GM23338 (cell line): ENCODE data around the gene STEEP1. TPM values are rescaled to one million over a fixed set of nuclear protein-coding genes. Genes with fewer than 3 reads are reported as not detected.

Experiments
- ATAC-seq: fragments of 200-7000 bp; cut with Tn5 transposase; 3 replicates; pipeline ENCODE4 v1.9.1; 2020
- DNase-seq: peaks from one replicate; pipeline ENCODE4 v3.0.0-alpha.2; 2015; ENCODE audit warnings: low spot score
- H2AFZ ChIP-seq: fragments of 200-600 bp; sonication (generic); 2 replicates; pipeline ENCODE4 v1.8.0; 2016; ENCODE audit warnings: antibody characterized with exemption, mild to moderate bottlenecking, moderate library complexity
- H3F3A ChIP-seq: fragments of 200-600 bp; sonication (generic); replicated peaks from 2 replicates; pipeline ENCODE4 v1.8.0; 2017; ENCODE audit warnings: antibody characterized with exemption, mixed run types, low read depth
- H3K27ac ChIP-seq: fragments of 200-600 bp; sonication (generic); 2 replicates; pipeline ENCODE4 v1.6.1; 2016; ENCODE audit warnings: low read depth
- H3K27me3 ChIP-seq: fragments of 200-600 bp; sonication (generic); 2 replicates; pipeline ENCODE4 v1.8.0; 2016; ENCODE audit warnings: mild to moderate bottlenecking, mixed run types, moderate library complexity; ENCODE audit not compliant: insufficient read depth
- H3K36me3 ChIP-seq: fragments of 200-600 bp; sonication (generic); 2 replicates; pipeline ENCODE4 v1.8.0; 2016; ENCODE audit warnings: mild to moderate bottlenecking; ENCODE audit not compliant: insufficient read depth
- H3K4me1 ChIP-seq: fragments of 200-600 bp; sonication (generic); 2 replicates; pipeline ENCODE4 v1.8.0; 2016; ENCODE audit warnings: mild to moderate bottlenecking, moderate library complexity; ENCODE audit not compliant: insufficient read depth
- H3K4me2 ChIP-seq: fragments of 200-600 bp; sonication (generic); 2 replicates; pipeline ENCODE4 v1.7.1; 2017; ENCODE audit warnings: mixed run types
- H3K4me3 ChIP-seq: fragments of 200-600 bp; sonication (generic); 2 replicates; pipeline ENCODE4 v1.6.1; 2016; ENCODE audit warnings: mixed run types
- H3K79me2 ChIP-seq: fragments of 200-600 bp; sonication (generic); replicated peaks from 2 replicates; pipeline ENCODE4 v1.8.0; 2017; ENCODE audit warnings: mild to moderate bottlenecking; ENCODE audit not compliant: insufficient read depth
- H3K9me2 ChIP-seq: fragments of 200-600 bp; sonication (generic); 2 replicates; pipeline ENCODE4 v1.8.0; 2017; ENCODE audit not compliant: insufficient read depth
- H4K20me1 ChIP-seq: fragments of 200-600 bp; sonication (generic); replicated peaks from 2 replicates; pipeline ENCODE4 v1.8.0; 2017; ENCODE audit warnings: mild to moderate bottlenecking; ENCODE audit not compliant: insufficient read depth
- H3K27ac Mint-ChIP-seq: 2 replicates; pipeline ENCODE4 v1.8.0; 2020; ENCODE audit warnings: inconsistent platforms, mild to moderate bottlenecking, moderate library complexity, mixed read lengths
- H3K27me3 Mint-ChIP-seq: 3 replicates; pipeline ENCODE4 v1.8.0; 2022; ENCODE audit warnings: low read depth, mild to moderate bottlenecking, moderate library complexity, mixed read lengths, inconsistent platforms; ENCODE audit not compliant: insufficient read depth, poor library complexity
- H3K36me3 Mint-ChIP-seq: 3 replicates; pipeline ENCODE4 v1.8.0; 2021; ENCODE audit warnings: low read depth, mild to moderate bottlenecking, inconsistent platforms, moderate library complexity, mixed read lengths
- H3K4me1 Mint-ChIP-seq: 3 replicates; pipeline ENCODE4 v1.8.0; 2020; ENCODE audit warnings: mild to moderate bottlenecking, inconsistent platforms, mixed read lengths
- H3K4me3 Mint-ChIP-seq: 3 replicates; pipeline ENCODE4 v1.8.0; 2021; ENCODE audit warnings: moderate library complexity, mild to moderate bottlenecking, inconsistent platforms, mixed read lengths
- H3K9me3 Mint-ChIP-seq: 3 replicates; pipeline ENCODE4 v1.8.0; 2020; ENCODE audit warnings: moderate library complexity, mild to moderate bottlenecking, inconsistent platforms, mixed read lengths
- CREB1 ChIP-seq: fragments of 250-450 bp; sonication (Bioruptor Pico); IDR thresholded peaks from 2 replicates; pipeline ENCODE4 v1.5.0; 2020; ENCODE audit warnings: low read depth, mild to moderate bottlenecking, moderate library complexity
- CTCF ChIP-seq, 2 experiments: fragments of 200-600 bp in 1 of 2; sonication (generic) in 1 of 2; conservative IDR thresholded peaks; 2 replicates each; pipeline versions ENCODE4 v1.5.1 to v1.6.1; 2016 to 2017; ENCODE audit warnings: antibody characterized with exemption in 2 of 2, low read depth in 2 of 2, mild to moderate bottlenecking in 2 of 2, moderate library complexity in 1 of 2
- ETS1 ChIP-seq: IDR thresholded peaks from 2 replicates; pipeline ENCODE4 v1.6.1; 2016; ENCODE audit warnings: antibody characterized with exemption
- EZH2 ChIP-seq: fragments of 200-600 bp; sonication (generic); IDR thresholded peaks from one replicate; pipeline ENCODE4 v1.8.0; 2017; ENCODE audit warnings: antibody characterized with exemption, mild to moderate bottlenecking, low read depth; ENCODE audit not compliant: unreplicated experiment
- EZH2phosphoT487 ChIP-seq: fragments of 200-600 bp; sonication (generic); IDR thresholded peaks from one replicate; pipeline ENCODE4 v1.8.1; 2018; ENCODE audit warnings: antibody characterized with exemption; ENCODE audit not compliant: unreplicated experiment
- JUNB ChIP-seq: IDR thresholded peaks from one replicate; pipeline ENCODE4 v1.6.1; 2016; ENCODE audit warnings: antibody characterized with exemption; ENCODE audit not compliant: unreplicated experiment
- NANOG ChIP-seq: IDR thresholded peaks from 2 replicates; pipeline ENCODE4 v1.6.1; 2016; ENCODE audit warnings: antibody characterized with exemption, borderline replicate concordance
- POLR2AphosphoS5 ChIP-seq: IDR thresholded peaks from 2 replicates; pipeline ENCODE4 v1.6.1; 2016; ENCODE audit warnings: antibody characterized with exemption, low read depth
- REST ChIP-seq: IDR thresholded peaks from one replicate; pipeline ENCODE4 v1.6.1; 2018; ENCODE audit warnings: antibody characterized with exemption; ENCODE audit not compliant: unreplicated experiment
- STAT1 ChIP-seq: IDR thresholded peaks from one replicate; pipeline ENCODE4 v1.6.1; 2016; ENCODE audit warnings: antibody characterized with exemption; ENCODE audit not compliant: unreplicated experiment
- ZNF114 ChIP-seq: fragments of 250-450 bp; sonication (Bioruptor Pico); IDR thresholded peaks from 2 replicates; pipeline ENCODE4 v1.5.0; 2020; ENCODE audit warnings: mild to moderate bottlenecking, moderate library complexity
- ZNF331 ChIP-seq: fragments of 250-450 bp; sonication (Bioruptor Pico); IDR thresholded peaks from 2 replicates; pipeline ENCODE4 v1.5.0; 2020; ENCODE audit warnings: low read depth, mild to moderate bottlenecking, moderate library complexity
- ZNF462 ChIP-seq: fragments of 250-450 bp; sonication (Bioruptor Pico); IDR thresholded peaks from 2 replicates; pipeline ENCODE4 v1.5.0; 2020; ENCODE audit warnings: mild to moderate bottlenecking, moderate library complexity
- polyA plus RNA-seq: library from polyadenylated mRNA; unstranded; fragments of >200 nt; fragmentation: Nextera tagmentation; extraction: Ambion mirVana; gene quantifications from 2 replicates; pipeline ENCODE4 v1.2.1, GENCODE V29; 2016
- total RNA-seq: library from RNA; depleted of rRNA; stranded (reverse); fragments of >200 nt; shearing (Covaris generic); gene quantifications from 2 replicates; pipeline ENCODE4 v1.2.3, GENCODE V29; 2014

STEEP1 gene
- total and polyA plus RNA-seq, 2 experiments from 2014 or later: 16.6 to 42.3 TPM

- no peak overlapping the region for H2AFZ ChIP-seq
- H3K4me3 Mint-ChIP-seq: no peak overlapping the region
- H4K20me1 ChIP-seq: no peaks in the 10 kb centered on the region
- H3K4me1 Mint-ChIP-seq: peaks cover 4% of the 10 kb centered on the region; the same call in 2 of the 3 replicates
- H3K4me2 ChIP-seq: no peak overlapping the region
- H3K4me1 ChIP-seq: no peaks in the 10 kb centered on the region
- peaks cover 2% of the 10 kb centered on the region for H3K27me3 Mint-ChIP-seq
- no peak overlapping the region for H3K4me3 ChIP-seq
- ATAC-seq: no peak
- no peaks in the 10 kb centered on the region for H3K36me3 Mint-ChIP-seq
- no peak overlapping the region for H3K27ac ChIP-seq
- no peak overlapping the region for H3K27ac Mint-ChIP-seq
- DNase-seq: no peak
- H3K27me3 ChIP-seq: no peaks in the 10 kb centered on the region
- H3K36me3 ChIP-seq: no peaks in the 10 kb centered on the region
- H3K9me2 ChIP-seq: no peaks in the 10 kb centered on the region
- no peaks in the 10 kb centered on the region for H3K79me2 ChIP-seq
- TF ChIP-seq EZH2phosphoT487 (no peak), REST (no peak), ETS1 (no peak), NANOG (no peak), EZH2 (no peak), POLR2AphosphoS5 (no peak), ZNF331 (no peak), ZNF114 (CRISPR knock-in tag) (no peak), CTCF (conservative IDR thresholded peaks at IDR 0.05; ENCODE audit: low read depth in 2 of 2) (no peak), ZNF462 (CRISPR knock-in tag) (no peak), JUNB (no peak), CREB1 (CRISPR knock-in tag) (no peak), STAT1 (no peak)
- no peaks in the 10 kb centered on the region for H3F3A ChIP-seq
- no peaks in the 10 kb centered on the region for H3K9me3 Mint-ChIP-seq
Measured at GRCh38 chrX:119521246-119521645, 44.0 kb downstream of the STEEP1 start.
